Suppressor macrophage (primary cell): ENCODE results near the gene RPS6KB2.
A peak's percentile ranks its signal among the peaks of the same experiment; 100 is the strongest.
"Not testable (repeated sequence)": the region's sequence is repeated elsewhere in the genome, so short reads cannot be mapped to it uniquely, and the experiment has no call there.

Experiments
- DNase-seq, 4 experiments: peaks; one replicate each; pipeline ENCODE4 v3.0.0-alpha.2; 2020 to 2022

RPS6KB2 gene

DNA sequence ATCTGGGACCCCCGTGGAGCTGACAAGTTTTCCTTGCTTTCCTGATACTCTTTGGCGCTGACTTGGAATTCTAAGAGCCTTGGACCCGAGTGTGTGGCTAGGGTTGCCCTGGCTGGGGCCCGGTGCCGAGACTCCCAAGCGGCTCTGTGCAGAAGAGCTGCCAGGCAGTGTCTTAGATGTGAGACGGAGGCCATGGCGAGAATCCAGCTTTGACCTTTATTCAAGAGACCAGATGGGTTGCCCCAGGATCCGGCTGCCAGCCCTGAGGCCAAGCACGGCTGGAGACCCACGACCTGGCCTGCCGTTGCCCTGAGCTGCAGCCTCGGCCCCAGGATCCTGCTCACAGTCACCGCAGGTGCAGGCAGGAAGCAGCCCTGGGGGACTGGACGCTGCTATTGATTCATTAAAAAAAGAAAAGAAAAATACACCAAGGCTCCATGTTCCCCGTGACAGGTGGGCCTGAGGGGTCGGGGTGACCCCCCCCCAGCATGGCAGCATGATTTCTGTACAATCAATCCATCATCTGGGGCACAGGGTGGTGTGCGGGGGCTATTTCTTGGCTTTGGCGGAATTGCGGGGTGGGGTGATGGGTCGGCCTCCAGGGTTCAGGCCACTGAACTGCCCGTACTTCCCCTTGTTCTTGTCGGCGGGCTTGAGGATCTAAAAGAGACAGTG, 30.2 kb upstream of the RPS6KB2 start:
- no peak for DNase-seq

DNA sequence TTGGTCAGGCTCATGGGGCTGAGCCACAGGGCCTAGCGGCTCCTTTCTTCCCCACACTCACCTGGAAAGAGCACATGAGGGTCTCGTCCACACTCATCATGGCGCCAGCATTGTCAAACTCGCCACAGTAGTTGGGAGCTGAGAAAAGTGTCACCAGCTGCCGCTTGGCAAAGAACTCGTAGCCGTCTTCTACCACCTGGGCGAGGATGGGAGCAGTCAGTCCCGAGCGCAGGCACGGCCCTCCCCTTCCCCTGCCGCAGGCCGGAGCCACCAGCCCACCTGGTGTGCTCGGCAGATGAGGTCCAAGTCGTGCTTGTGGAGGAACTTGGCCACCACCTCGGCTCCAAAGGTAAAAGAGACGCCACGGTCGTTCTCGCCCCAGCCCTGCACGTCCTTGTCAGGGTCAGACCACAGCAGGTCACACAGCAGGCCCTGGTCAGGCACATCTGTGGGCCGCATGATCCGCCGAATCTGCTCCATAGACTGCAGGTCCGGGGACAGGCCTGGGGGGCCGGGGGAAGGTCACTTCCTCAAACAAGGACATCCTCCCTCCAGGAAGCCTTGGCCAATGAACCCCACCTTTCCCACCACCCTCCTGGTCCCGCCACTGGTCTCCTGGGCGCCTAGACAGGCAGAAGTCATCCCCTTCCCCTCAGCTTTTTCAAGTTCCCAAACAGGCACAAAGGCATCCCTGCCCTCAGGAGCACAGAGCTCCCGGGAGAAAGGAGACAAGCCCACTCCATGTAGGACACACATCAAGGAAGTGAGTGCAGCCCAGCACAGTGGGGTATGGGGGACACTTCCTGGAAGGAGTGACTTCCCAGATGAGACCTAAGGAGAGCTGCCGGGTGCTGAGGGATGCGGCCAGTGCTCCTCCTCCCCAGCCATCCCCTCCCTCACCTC, 29.4 kb upstream of the RPS6KB2 start:
- no peak for DNase-seq

DNA sequence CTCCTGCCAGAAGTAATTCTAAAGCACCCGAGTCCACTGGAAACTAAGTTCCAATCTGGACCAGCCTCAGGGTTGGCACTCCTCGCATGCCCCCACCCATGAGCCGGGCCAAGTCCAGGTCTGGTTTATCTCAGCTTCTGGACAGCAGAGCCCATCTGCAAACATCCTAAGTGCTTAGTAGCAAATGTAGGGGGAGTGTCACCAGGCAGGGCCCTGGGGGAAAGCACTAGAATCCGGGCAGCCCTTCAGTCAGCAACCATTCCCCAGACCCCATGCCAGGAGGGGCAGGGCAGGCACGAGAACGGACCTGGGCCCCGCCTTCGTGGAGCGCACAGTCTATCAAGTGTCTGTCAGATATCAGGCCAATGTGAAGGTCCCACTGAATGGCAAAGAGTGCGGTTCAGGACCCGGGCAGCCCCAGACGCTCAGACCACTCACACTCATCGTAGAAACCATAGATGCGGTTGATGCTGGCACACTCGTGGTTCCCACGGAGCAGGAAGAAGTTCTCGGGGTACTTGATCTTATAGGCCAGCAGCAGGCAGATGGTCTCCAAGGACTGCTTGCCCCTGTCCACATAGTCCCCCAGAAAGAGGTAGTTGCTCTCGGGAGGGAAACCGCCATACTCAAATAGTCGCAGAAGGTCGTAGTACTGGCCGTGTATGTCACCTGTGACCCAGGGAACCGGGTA, 27.9 kb upstream of the RPS6KB2 start:
- DNase-seq = peak in 2 of 4 experiments; percentile 26 to 35

DNA sequence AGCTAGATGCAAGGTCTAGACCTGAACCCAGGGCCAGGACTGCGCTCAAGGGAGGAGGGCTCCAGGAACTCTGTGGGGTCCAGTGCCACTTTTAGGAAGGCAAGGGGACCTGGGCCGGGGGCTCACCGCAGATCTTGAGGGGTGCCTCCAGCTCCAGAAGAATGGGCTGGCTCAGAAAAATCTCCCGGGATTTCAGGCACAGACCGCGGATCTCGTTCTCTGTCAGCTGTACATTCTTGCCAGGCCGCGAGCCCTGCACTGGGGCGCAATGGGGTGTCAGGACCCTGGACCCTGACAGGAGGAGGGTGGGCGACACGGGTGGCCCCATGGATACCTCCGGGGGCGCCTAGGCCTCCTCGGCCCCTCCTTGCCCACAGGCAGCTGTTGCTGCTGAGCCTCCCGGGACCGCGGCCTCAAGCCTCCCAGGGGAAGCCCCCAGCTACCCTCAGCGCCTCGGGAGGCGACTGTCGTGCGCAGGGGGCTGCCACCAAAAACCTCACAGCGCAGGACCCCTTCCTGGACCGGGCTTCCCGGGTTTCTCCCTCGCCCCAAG, 27.3 kb upstream of the RPS6KB2 start:
- no peak for DNase-seq

DNA sequence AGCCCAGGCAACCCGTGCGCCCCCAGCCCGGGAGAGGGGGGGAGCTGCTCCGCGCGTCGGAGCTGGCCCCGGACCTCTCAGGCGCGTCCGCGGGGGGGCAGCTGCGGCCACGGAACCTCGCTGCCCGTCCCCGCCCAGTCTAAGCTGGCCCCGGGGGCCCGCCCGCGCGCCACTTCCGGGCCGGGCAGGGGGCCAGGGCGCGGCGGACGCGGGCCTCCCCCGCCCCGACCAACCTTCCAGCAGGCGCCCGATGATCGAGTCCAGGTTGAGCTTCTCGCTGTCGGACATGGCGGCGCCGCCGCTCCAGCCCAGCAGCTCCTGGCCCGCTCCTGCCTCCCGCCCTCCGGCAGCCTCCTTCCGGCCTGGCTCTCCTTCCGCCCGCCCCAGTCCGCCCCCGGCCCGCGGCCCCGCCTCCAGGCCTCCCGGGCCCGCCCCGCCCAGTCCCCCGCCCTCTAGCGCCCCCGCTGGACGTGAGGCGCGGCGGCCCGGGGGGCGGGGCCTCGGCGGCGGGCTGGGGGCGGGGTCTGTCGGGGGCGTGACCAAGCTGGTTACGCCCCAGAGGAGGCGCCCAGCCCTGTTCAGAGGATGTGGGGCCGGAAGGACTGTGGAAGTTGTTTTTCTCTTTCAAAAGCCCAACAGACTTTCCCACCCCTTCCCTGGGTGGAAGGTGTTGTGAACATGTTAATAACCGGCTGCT, 26.7 kb upstream of the RPS6KB2 start, which contains the start of gene PPP1CA:
TSS of gene PPP1CA (minus strand) at position 364 of the 697 bp plus-strand sequence. CDS start at position 288, 76 bp downstream.
- DNase-seq = peak; percentile 93 to 98 (median 95)

DNA sequence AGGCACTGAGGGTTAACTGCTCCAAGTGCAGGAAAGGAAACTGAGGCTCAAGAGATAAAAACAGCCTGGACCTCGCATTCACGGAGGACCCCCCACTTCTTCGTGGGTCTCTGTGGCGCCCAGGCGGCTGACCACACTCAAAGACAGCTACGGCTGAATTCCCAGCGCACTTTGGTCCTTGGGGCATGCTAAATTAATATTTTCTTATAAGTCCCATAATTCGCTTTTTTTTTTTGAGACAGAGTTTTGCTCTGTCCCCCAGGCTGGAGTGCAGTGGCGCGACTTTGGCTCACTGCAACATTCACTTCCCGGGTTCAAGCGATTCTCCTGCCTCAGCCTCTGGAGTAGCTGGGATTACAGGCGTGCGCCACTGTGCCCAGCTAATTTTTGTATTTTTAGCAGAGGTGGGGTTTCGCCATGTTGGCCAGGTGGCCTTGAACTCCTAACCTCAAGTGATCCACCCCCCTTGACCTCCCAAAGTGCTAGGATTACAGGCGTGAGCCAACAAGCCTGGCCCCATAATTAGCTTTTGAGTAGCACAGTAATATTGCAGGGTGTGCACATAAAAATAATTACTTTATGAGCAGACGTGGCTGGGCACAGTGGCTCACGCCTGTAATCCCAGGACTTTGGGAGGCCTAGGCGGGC, 26.0 kb upstream of the RPS6KB2 start:
- not testable (repeated sequence) for DNase-seq

DNA sequence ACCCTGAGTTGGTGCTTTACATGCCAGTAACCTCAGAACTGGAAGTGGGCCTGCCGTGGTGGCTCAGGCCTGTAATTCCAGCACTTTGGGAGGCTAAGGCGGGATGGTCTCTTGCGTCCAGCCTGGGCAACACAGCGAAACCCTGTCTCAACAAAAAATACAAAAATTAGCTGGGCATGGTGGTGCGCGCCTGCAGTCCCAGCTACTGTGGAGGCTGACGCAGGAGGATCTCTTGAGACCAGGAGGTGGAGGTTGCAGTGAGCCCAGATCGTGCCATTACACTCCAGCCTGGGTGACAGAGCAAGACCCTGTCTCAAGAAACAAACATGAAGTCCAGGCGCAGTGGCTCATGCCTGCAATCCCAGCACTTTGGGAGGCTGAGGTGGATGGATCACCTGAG, 25.2 kb upstream of the RPS6KB2 start:
- not testable (repeated sequence) for DNase-seq

DNA sequence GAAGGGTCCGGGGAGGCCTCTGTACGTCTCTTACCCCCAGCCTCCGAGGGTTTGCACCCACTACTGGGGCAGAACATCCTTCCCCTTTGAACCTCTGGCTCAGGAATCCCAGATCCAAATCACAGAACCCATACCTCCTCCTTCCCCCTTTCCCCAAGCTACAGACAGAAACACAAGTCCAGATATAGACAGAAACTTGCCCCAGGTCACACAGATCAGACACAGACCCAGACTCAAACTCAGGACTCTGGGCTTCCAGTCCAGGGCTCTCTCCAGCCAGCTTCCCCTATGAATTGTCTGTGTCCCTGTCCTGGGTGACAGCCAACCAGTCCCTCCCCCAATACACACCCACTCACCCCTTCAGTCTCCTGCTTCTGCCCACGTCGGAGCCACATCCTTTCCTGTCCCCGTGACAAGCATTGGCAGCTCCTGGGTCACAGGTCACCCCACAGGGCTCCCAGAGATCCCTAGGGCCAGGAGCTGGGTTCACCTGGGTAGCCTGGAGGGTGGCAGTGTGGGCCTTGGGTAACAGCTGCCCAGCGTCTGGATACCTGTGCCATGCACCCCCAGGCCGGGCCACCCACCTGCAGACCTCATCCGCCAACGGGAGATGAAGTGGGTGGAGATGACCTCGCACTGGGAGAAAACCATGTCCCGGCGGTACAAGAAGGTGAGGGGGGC, 23.6 kb upstream of the RPS6KB2 start:
- DNase-seq = peak; percentile 61 to 89 (median 87)

DNA sequence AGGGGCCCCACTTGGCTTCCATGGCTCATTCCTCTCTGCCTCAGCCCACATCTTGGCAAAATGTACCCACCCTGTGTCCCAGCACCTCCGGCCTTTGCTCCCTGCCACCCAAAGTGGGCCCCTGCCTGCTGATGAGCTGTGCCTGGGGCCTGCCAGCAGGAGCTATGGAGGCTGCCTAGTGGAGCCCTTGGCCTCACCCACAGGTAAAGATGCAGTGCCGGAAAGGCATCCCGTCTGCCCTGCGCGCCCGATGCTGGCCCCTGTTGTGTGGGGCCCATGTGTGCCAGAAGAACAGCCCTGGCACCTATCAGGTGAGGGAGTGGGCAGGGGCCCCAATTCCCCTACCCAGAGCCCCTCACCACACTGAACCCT, 23.1 kb upstream of the RPS6KB2 start:
- DNase-seq = no peak

DNA sequence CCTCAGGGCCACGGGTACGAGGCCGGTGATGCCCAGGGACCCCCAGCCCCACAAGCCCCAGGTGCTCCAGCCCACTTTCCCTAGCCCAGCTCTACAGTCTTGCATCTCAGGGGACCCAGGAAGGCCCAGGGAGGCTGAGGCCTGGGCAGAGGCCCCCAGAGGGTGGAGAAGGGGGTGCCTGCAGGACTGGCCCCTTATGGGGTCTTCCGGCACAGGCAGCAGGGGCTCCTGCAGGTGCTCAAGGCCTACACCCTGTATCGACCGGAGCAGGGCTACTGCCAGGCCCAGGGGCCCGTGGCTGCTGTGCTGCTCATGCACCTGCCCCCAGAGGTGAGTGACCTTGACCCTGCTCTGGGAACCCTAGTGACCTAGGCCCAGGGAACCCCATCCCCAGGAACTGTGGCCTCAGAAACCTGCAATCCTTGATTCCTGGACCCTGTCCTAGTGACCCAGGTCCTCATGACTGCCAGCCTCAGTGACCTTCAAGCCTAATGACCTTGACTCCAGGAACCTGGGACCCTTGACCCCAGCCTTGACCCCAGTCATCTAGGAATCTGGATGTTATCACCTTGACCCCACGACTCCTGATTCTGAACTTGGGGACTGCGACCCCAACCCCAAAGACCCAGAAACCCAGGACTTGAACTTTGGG, 22.5 kb upstream of the RPS6KB2 start:
- no peak for DNase-seq

DNA sequence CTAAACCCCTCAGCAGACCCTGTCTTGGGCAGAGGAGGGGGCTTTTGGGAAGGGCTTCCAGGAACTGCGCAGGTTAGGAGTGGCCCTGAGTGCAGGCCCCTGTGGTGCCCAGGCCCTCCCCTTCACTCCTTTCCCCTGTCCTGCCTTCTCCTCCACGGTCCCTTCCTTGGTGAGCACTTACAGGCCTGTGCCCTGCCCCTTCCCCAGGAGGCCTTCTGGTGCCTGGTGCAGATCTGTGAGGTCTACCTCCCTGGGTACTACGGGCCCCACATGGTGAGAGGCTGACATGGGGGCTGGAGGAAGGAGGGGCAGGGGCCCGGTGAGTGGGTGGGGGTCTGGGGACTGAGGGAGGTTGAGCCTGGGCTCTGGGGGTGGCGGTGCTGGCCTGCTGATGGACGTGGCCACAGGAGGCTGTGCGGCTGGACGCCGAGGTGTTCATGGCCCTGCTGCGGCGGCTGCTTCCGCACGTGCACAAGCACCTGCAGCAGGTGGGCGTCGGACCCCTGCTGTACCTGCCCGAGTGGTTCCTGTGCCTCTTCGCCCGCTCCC, 21.8 kb upstream of the RPS6KB2 start:
- DNase-seq = no peak

DNA sequence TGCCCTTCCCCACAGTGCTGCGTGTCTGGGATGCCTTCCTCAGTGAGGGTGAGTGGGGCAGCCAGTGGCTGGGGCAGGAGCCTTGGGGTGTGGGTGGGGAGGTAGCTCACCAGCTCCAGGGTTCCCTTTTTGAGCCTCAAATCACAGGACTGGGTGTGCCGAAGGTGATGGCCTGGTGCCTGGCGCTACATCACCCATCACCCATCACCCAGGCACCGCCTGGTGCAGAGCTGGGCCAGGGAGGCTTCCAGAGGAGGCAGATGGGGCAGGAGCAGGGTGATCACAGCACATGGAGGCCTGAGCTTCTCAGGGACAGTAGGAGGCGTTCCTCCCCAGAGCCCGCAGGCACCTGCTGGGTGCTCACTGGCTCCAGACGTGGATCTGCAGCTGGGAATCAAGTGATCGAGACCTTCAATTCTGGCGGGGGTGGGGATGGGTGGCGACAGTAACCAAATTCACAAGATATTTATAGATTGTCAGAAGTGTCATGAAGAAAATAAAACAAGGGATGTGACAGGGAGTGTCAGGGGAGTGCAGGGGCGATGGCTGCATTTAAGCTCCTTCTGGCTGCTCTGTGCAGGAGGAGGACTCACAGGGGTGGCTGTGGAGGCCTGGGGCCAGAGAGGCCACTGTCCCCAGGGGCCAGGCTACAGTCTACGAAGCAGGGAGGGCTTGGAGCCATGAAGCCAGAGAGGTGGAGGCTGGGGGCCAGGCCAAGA, 21.2 kb upstream of the RPS6KB2 start:
- DNase-seq = peak in 3 of 4 experiments; percentile 25 to 53 (median 38)

DNA sequence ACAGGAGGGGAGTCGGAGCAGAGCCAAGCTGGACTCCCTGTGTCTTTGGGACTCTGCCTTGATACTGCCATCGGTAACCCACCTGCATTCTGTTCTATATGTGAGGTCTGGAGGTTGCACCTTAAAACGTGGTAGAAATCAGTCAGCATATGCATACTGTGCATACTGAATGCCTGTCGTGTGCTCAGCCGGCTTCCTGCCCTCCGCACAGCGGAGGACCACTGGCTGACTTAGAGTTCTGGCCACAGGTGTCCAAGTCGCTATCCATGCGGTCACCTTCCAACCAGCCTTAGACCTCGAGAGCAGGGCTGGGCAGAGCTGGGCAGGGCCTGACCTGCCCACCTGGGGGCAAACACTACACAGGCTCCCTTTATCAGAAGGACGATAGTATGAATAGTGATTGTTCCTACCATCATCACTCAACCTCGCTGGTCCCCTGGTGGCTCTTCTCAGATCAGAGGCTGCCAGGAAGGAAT, 20.6 kb upstream of the RPS6KB2 start:
- DNase-seq = no peak

DNA sequence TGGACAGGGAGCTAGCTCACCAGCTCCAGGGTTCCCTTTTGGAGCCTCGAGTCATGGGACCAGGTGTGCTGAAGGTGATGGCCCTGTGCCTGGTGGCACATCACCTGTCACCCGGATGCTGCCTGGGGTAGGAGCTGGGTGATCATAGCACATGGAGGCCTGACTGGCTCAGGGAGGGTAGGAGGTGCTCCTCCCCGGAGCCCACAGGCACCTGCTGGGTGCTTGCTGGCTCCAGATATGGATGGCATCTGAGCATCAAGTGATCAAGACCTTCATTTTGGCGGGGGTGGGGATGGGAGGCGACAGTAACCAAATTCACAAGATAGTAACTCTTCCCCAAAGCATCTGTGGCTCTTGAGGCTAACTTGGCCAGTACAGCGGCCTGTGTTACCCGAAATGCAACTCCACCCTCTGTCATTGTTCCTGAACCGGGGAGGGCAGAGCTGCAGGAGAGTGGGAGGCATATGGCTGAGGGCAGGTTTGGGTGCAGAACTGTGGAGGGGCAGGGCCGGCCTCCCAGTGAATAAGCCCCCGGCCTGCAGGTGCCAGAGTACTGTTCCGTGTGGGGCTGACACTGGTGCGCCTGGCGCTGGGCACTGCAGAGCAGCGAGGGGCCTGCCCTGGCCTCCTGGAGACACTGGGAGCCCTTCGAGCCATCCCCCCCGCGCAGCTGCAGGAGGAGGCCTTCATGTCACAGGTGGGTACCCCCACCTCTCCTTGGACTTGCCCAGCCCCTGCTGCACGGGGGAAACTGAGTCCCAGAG, 19.7 kb upstream of the RPS6KB2 start:
- no peak for DNase-seq

DNA sequence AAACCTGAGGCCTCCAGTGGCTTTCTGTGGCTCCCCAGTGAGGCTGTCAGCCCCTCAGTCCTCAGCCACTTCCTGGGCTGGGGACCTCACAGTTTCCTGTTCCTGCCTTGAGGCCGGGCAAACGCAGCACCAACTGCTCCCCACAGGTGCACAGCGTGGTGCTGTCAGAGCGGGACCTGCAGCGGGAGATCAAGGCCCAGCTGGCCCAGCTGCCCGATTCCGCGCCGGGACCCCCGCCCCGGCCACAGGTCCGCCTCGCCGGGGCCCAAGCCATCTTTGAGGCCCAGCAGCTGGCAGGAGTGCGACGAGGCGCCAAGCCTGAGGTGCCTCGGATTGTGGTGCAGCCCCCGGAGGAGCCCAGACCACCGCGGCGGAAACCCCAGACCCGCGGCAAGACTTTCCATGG, 19.0 kb upstream of the RPS6KB2 start:
- DNase-seq = no peak

DNA sequence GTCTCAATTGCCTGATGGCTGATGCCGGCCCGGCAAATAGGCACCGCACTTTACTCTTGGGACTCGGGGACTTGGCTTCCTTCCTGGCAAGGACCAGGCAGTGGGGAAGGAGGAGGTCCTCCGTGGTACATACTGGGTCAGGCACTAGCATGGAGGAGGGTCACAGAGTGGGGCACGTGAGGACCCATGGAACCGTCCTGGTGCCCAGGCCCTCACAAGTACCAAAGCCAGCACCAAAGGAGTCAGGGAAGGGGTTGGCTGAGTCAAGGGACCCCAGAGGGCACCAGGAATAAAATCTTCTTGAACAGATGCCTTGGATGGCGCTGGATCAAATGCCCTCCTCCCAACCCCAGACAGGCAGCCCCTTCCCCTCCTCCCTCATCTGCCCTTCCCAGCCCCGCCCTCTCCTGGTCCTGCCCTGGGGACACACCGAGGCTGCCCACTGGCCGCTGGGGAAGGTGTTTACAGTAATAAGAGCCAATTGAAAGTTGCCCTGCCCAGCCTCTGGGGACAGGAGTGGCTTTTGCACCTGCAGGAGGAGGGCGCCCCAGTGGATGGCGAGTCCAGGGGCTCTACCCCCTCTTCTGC, 18.4 kb upstream of the RPS6KB2 start:
- DNase-seq = no peak

DNA sequence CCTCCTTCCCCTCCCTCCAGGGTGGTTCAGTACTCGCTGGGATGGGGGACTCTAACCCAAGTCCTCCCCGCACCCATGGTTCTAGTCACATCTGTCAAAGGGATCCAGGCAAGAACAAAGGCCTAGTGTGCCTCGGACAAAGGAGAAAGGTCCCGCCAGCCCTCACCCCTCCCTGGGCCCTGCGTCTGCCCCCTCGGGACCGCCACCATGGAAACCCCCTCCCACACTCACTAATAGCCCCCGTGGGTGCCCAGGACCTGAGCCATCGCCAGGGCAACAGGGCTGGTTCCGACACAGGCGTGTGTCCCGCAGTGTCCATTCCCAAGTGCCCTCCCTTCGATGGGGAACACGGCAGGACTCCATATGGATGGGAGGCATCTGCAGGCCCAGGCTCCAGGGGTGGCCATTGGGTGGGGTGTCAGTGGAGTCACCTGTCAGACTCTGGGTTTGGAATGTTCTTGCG, 17.9 kb upstream of the RPS6KB2 start:
- DNase-seq = no peak
